Kidney (tissue), 14 donors: Measurements from ENCODE around the gene FARS2. TPM values are rescaled to one million over a fixed set of nuclear protein-coding genes. Genes with fewer than 3 reads are reported as not detected.

Experiments
- DNase-seq, 5 donors: peaks; one replicate each; pipeline ENCODE4 v3.0.0-alpha.2; 2013 to 2020
- FAIRE-seq: peaks from 2 replicates; lab custom pipeline; 2012; peaks lifted over from hg19 to GRCh38; lab: Jason Lieb, UNC
- H3K27ac ChIP-seq, 2 donors: one replicate each; pipeline ENCODE4 v1.7.0; 2013; ENCODE audit warnings: low read depth in 2 of 2, low read length in 2 of 2, inconsistent platforms in 1 of 2
- H3K27me3 ChIP-seq: one replicate; pipeline ENCODE4 v1.7.1; 2013; ENCODE audit warnings: low read length, inconsistent platforms; ENCODE audit not compliant: control insufficient read depth, insufficient read depth
- H3K36me3 ChIP-seq, 3 donors: one replicate each; pipeline versions ENCODE4 v1.7.0 to v1.7.1; 2013; ENCODE audit warnings: low read length in 3 of 3, control low read depth in 1 of 3, inconsistent platforms in 1 of 3; ENCODE audit not compliant: insufficient read depth in 3 of 3, control insufficient read depth in 2 of 3
- H3K4me1 ChIP-seq, 3 donors: one replicate each; pipeline versions ENCODE4 v1.7.0 to v1.7.1; 2013; ENCODE audit warnings: low read length in 3 of 3, inconsistent platforms in 1 of 3, low read depth in 1 of 3; ENCODE audit not compliant: control insufficient read depth in 2 of 3, insufficient read depth in 2 of 3
- H3K4me3 ChIP-seq, 3 donors: one replicate each; pipeline versions ENCODE4 v1.7.0 to v1.8.1; 2013; ENCODE audit warnings: low read length in 3 of 3, control low read depth in 1 of 3, inconsistent platforms in 1 of 3
- H3K9ac ChIP-seq, 3 donors: one replicate each; pipeline versions ENCODE4 v1.7.0 to v1.7.1; 2013; ENCODE audit warnings: low read length in 3 of 3, control low read depth in 1 of 3, inconsistent platforms in 1 of 3
- H3K9me3 ChIP-seq, 3 donors: one replicate each; pipeline versions ENCODE4 v1.7.0 to v1.7.1; 2013; ENCODE audit warnings: low read length in 3 of 3, control low read depth in 1 of 3, inconsistent platforms in 1 of 3; ENCODE audit not compliant: control insufficient read depth in 2 of 3, insufficient read depth in 1 of 3
- CTCF ChIP-seq: IDR thresholded peaks from 3 replicates; pipeline ENCODE4 v1.5.1; 2012; ENCODE audit warnings: mild to moderate bottlenecking, moderate library complexity, borderline replicate concordance; ENCODE audit not compliant: insufficient read depth; ENCODE audit errors: extremely low read depth
- intact Hi-C: fragments of 100-400 bp; cut with DNase I; formaldehyde crosslinking; loops from one replicate; pipeline ENCODE4 v1.11.1; 2022
- polyA plus RNA-seq: library from polyadenylated mRNA; stranded (reverse); fragments of 350-450 nt; fragmentation: Illumina TruSeq; extraction: RNeasy Lipid Tissue Mini Kit (QIAGEN cat#74804); gene quantifications from one replicate; pipeline ENCODE4 v1.2.3, GENCODE V29; 2014; ENCODE audit warnings: low read depth, low replicate concordance; ENCODE audit not compliant: insufficient read depth
- total RNA-seq: library from RNA; stranded (reverse); fragmentation: NEBNext Ultra II Directional; extraction: Animal tissue kit (Norgen Biotek cat#: 25700); gene quantifications from one replicate; pipeline ENCODE4 v1.2.1, GENCODE V29; 2021
- donor health status: control.
- donor health status: control.
- donor health status: control.
- donor health status: control.
- donor health status: control.
- donor health status: DM: yes; HTN: yes; CAD: no.
- donor health status: Normal renal cell carcinoma (clear cell type).

FARS2 gene
- total and polyA plus RNA-seq, 2 donors from 2014 or later, result 22.1 to 24.8 TPM

- Histone ChIP-seq H3K4me3 (no peak overlapping the region), H3K36me3 (peaks cover 0 to 4% (median 0%) of the 10 kb centered on the region in 3 donors), H3K9ac (no peak overlapping the region), H3K9me3 (peaks cover 0 to 7% (median 0%) of the 10 kb centered on the region in 3 donors), H3K4me1 (no peaks in the 10 kb centered on the region), H3K27me3 (no peaks in the 10 kb centered on the region), H3K27ac (no peak overlapping the region)
- DNase-seq, result no peak
- no peak for TF ChIP-seq CTCF
- intact Hi-C loops, result no loop called here
- no peak for FAIRE-seq
Observed at GRCh38 chr6:5552243-5552642, 290.9 kb downstream of the FARS2 start.

DNA sequence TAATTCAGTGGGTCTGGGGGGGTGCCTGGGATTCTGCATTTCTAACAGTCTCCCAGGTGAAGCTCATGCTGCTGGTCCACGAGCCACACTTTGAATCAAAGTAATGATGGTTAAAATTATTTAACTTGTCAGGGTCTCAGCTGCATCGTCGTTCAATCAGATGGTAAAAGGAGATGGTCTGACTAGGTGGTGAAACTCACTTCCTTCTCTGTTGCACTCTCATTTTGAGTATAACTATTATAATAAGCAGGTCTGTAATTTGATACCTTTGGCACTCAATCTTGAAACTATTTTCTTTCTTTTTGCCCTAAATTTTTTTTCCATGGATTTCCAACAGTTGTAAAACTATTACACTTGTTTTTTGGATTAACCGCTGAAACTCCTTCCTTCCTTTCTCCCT, 292.5 kb downstream of the FARS2 start:
- H3K27me3 ChIP-seq, result no peaks in the 10 kb centered on the region
- H3K36me3 ChIP-seq, result no peaks in the 10 kb centered on the region
- H3K4me3 ChIP-seq, result no peak overlapping the region
- no peaks in the 10 kb centered on the region for H3K4me1 ChIP-seq
- peaks cover 0 to 7% (median 0%) of the 10 kb centered on the region in 3 donors for H3K9me3 ChIP-seq
- no peak overlapping the region for H3K27ac ChIP-seq
- DNase-seq (no peak), FAIRE-seq (no peak)
- intact Hi-C loops, result no loop called here
- no peak overlapping the region for H3K9ac ChIP-seq
- no peak for TF ChIP-seq CTCF

DNA sequence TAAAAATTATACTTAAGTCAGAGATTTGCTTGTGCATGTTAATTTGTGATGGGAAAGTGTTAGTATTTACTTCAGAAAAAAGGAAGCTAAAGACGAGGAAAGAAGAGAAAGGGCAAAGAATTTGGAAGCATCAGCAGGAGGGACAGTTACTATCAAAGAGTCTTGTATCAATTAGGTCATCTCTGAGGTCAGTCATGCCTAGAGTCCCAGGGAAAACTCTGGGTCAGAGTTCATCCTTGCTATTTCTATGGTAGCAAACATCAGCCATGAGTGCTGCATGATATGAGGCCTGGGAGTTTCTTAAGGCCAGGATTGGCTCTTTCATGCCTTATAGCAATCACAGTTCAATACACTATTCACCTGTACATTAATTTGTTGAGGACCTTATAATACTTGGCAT, 292.9 kb downstream of the FARS2 start:
- DNase-seq (no peak), FAIRE-seq (no peak)
- Histone ChIP-seq H3K9ac (no peak overlapping the region), H3K4me1 (no peaks in the 10 kb centered on the region), H3K4me3 (no peak overlapping the region), H3K27me3 (no peaks in the 10 kb centered on the region), H3K9me3 (peaks cover 0 to 7% (median 0%) of the 10 kb centered on the region in 3 donors), H3K36me3 (no peaks in the 10 kb centered on the region), H3K27ac (no peak overlapping the region)
- no peak for TF ChIP-seq CTCF
- intact Hi-C loops, result no loop called here

- H3K9me3 ChIP-seq, result peaks cover 0 to 2% (median 0%) of the 10 kb centered on the region in 3 donors
- DNase-seq (no peak), FAIRE-seq (no peak)
- no peaks in the 10 kb centered on the region for H3K4me1 ChIP-seq
- no peak overlapping the region for H3K4me3 ChIP-seq
- H3K9ac ChIP-seq, result no peak overlapping the region
- intact Hi-C loops, result no loop called here
- TF ChIP-seq CTCF, result no peak
- no peak overlapping the region for H3K27ac ChIP-seq
- H3K36me3 ChIP-seq, result no peaks in the 10 kb centered on the region
- no peaks in the 10 kb centered on the region for H3K27me3 ChIP-seq
Observed at GRCh38 chr6:5556011-5556410, 294.7 kb downstream of the FARS2 start.
